SW 1271 (cell line): ENCODE data around the gene ESAM.

Experiments
- DNase-seq, 2 experiments: peaks; one replicate each; lab custom pipeline; 2025; lab: John Stamatoyannopoulos, UW

ESAM gene

DNA sequence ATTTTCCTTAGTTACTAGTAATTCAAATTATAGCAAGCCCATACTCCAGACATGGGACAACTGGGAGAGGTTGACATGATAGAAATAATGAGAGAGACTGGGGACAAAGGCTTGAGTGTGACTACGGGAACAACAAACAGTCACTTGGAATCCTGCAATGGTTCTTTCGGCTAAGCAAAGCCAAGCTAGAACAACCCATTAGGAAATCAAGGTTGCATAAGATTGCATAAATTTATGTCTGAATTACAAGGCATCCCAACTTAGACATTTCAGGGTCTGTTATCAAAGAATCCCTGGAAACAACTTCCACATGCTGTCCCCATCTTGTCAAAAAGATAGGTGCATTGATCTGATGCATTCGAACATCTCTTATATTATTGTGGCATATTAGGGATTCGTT, 32.5 kb downstream of the ESAM start:
- no peak for DNase-seq

DNA sequence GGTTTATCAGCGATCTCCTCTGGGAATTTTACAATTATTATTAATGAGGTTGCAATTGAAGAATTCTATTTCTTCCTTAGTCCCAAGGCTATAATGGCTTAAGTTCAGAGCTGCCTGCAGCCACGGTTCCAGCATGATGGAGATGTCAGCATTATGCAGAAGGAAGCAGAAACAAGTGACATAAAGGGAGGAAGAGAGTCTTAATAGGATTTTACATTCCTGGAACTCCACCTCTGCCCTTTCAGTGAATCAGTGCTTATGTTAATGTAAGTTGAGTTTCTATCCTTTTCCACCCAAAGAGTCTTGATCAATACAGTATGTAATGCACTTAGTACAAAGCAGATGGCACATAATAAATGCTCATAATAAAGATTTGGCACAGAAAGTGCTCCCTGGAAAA, 34.0 kb downstream of the ESAM start:
- DNase-seq, result no peak

DNA sequence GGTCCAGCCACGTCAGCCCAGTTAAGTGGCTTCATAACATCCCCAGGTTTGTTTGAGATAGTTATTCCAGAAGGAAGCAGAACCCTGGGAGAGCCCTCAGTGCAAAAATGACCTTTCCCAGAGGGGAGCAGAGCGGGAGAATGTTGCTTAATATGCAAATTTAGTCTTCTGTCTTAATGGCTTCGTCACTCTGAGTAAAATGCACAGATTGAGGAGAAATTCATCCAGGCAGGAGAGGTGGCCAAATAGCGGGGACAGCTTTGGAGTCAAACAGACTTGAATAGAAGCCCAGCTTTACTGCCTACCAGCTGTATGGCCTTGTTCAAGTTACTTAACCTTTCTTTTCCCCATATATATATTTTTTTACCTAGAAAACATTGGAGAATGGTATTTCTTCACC, 34.6 kb downstream of the ESAM start:
- DNase-seq, result no peak

DNA sequence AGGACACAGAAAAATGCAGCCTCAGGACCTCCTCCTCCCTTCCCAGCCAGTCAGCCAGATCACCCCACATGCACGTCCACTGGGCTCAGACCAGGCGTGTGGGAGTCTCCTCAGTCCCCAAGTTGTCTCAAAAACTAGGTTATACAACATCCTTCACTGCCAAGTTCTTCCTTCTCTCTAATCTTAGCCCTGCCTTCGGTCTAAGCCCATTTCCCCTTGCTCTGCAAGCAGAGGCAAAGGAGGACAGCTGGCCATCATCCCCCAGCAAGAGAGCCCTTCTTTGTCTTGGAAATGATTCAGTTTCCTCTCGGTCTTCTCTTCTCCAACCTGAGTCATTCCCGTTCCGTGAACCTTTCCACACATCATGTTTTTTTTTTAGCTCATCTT, 36.4 kb downstream of the ESAM start:
- DNase-seq, result no peak

DNA sequence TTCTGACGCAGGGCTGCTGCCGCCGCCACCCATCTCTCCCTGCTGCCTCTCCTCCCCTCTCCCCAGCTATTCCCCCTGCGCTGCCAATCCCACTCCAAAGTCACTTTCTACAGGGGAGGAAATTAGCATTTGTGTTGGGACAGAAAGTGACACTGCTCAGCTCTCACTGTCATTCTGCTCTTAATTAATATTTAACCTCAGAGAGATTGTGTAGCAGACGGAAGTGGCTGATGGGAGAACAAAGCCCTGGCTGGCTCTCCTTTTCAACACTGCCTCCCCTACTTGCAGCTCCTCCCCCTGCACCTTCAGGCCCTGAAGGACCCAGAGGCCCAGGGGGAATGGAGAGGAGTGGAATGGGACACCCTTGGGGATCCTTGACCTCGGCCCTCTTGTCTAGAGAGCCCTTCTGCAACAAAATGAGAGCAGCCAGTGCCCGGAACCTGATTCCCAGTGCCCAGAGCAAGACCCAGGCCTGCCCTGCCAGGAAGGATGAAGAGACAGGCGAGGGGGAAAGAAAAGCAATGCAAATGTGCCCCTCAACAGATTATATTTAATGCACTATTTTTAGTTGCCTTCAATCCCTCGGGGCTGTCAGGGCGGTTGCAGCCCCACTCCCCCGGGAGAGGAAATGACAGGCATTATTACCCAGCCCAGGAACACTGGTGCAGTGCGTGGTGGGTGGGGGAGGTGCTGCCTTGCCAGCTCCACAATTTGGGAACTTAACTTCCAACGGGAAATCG, 36.9 kb downstream of the ESAM start:
- no peak for DNase-seq

DNA sequence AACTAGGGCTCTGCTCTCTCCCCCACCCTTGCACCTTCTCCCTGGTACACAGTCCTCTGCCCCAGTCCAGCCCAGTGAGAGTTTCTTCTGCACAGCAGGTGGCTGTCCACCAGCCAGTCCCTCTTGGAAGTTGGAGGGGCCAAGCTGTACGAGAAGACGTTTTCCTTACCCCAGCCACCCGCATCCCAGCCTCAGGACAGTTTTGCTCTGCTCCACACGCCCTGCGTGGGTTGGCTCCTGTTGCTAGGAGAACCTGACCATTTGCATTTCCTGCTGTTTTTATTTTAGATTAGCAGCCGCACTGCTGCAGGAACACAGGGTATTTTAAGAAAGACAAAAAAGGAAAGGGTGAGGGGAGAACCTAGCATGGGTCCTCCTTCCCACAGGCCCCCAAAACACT, 39.9 kb downstream of the ESAM start:
- DNase-seq, result no peak

DNA sequence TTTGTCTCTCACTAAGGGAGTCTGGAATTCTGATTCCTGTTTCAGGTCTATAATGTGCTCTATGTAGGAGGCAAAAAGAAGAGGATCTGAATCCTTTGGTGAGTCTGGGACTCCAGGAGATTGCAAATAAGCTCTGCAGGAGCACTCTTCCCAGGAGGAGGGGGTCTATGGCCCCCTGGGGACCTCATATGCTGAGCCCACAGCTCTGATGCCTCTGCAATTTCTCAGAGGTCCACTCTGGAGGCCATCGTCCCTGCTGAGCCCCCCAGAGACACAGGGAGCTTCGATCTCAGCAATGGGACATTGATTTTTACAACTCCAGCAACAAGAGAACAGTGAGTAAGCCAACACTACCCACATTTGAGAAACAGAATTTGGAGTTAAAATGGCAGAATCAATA, 42.6 kb downstream of the ESAM start:
- DNase-seq, result no peak

DNA sequence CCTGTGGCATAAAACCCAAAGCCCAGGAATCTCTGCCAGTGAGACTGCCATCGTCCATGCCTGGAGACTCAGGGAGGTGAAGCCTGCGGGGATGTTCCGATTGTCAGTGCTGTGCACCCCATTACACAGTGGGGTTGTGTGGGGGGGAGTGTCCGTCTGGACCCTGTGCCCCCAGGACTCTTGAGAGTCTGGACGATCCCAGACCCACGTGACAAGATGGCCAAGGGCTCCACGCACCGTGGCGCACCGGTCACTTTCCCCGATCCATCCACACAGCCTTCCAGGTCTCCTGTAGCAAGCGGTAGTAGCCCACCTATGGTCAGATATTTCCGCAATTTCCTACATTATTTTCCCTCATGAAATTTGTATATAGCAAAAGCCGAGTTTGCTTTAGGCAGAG, 43.3 kb downstream of the ESAM start:
- no peak for DNase-seq

DNA sequence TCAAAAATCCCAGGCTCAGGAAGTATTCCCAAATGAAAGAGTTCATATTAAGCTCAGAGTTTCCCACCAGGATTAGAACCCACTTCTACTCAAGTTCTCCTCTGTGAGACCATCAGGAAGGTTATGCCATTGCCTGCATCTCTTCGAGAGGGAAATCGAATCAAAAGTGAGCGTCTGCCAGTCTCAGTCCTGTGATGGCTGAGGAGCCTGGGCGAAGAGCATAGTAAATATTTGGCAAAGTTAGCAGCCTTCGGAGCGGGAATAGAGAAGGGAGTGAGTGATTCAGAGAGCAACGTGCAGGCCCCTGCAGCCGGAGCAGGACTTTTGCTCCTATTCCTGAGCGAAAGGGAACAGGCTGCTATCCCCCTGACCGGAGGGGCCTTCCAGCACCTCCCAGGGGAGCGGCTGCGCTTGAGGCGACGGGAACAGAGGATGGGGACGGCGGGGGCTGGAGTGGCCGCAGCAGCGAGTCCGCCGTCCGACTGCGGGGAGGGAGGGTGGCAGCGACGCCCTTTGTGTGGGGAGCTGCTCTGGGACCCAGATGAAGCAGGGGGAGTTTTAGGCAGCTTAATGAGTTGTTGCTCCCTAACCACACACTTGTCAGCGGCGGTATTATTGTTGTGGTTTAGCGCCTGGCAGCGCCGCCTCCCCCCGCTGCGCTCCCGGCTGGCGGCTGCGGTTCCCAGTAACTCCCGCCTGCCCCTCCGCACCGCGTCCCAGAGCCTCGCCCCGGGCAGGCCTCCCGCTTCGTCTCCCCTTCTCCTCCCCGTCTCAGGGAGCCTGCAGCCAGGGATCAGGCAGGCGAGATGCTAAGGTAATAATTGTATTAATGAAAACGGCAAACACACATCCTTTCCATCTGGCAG, 44.1 kb downstream of the ESAM start:
- no peak for DNase-seq

DNA sequence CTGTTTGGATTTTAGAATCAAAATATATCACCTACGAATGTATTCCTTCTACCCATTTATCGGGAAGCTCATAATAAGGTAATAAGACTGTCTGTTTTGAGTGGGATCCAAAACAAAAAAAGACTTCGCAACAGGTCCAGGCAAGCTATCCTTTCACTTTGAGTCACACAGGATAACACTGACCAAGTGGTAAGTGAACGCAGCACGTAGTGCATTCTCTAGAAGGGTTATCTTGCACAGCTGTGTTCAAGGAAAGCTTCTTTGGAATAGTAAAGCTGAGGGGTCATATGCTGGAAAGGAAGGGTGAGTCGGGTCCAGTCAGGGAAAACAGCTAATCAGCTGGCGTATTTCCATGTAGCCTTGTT, 44.7 kb downstream of the ESAM start:
- no peak for DNase-seq

DNA sequence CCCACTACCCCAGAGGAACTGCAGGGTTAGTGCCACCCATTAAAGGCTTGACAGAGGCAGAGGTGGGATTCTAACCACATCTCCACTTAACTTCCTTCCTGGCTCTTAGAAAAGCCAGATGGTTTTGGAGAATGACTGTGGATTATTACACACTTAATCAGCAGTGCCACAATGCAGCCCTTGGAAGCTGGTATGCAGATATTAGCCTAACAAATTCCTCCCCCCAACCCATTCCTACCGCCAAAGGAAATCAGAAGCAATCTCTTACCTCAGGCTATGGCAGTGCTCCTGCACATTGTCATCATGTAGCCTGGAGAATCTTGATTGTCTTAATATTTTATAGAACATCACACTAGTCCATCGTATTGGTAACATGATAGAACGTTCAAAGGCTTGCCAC, 45.5 kb downstream of the ESAM start:
- no peak for DNase-seq

DNA sequence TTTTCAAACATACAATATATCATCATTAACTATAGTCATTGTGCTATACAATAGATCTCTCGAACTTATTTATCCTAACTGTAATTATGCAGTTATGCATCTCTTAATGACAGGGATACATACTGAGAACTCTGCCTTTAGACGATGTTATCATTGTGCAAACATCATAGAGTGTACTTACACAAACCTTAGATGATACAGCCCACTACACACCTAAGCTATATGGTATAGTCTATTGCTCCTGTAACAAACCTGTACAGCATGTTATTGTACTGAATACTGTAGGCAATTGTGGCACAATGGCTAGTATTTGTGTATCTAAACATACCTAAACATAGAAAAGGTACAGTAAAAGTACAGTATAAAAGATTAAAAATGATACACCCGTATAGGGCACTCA, 49.7 kb downstream of the ESAM start:
- no peak for DNase-seq

DNA sequence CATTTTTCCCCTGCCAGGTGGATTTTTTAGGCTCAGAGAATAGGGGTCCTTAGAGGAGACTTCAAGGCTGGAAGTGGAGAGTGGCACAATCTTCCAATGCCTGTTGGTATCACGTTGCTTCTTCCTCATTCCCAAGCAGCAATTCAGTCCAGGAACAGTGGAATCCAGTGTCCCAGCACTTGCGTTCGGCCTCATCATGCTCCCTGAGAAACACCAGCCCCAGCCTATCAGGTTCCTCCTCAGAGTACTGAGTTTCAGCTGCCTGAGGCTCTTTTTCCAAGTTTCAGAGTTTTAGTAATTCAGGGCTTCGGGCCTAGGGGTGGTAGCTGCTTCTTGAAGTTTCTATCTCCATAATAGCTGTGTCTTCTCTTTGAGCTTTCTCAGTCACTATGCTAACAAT, 54.3 kb downstream of the ESAM start:
- DNase-seq, result no peak
